ENCODE measurements around the gene ARHGAP42. TPM values are rescaled to one million over a fixed set of nuclear protein-coding genes. Genes with fewer than 3 reads are reported as not detected.

The ARHGAP42 gene
- total RNA-seq, 5 donors from 2014 or later (not counting 1 experiment from before 2014, with no cell fraction given) = 0.13 to 0.82 (median 0.49) TPM

DNA sequence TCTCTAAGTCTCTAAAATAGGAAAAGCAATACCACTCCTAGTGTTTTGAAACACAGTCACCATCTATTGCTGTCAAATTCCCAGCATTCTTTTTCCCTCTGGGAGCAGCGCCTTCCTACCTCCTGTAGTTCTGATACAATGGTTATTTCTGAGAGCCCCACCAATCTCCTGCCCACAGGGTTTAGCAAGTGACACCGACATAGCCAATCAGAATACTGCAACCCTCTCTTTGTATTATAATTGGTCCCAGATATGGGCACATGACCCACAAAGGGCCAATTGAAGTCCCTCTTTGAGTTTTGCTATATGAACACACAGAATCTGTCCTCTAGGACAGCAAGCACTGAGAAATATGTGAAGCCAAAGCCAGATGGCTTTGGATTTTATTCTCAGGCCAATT is 16.9 kb upstream of the ARHGAP42 start:
- H3K4me3 ChIP-seq (ENCODE audit: control insufficient read depth in 1 of 2, extremely low read depth in 1 of 2, low read length in 1 of 2) = no peak overlapping the region
- H3K9me3 ChIP-seq = no peaks in the 10 kb centered on the region
- no peaks in the 10 kb centered on the region for H3K27me3 ChIP-seq (replicated peaks in 1 of 2; ENCODE audit: control insufficient read depth in 2 of 2, extremely low read depth in 1 of 2, insufficient read depth in 2 of 2, low read length in 1 of 2)
- ChIA-PET POLR2A (no interaction called here), CTCF (interaction anchor here in 1 of 2 donors (0.7 kb wide), 1 partner anchor 71 kb away, joined by 3 read pairs; no protein-coding TSS in a partner anchor)
- H3K4me1 Mint-ChIP-seq = no peaks in the 10 kb centered on the region
- no peaks in the 10 kb centered on the region for H3K27me3 Mint-ChIP-seq
- H3K36me3 ChIP-seq (ENCODE audit: control insufficient read depth in 2 of 2, extremely low read depth in 1 of 2, insufficient read depth in 1 of 2, low read length in 1 of 2) = no peaks in the 10 kb centered on the region
- H3K36me3 Mint-ChIP-seq = no peaks in the 10 kb centered on the region
- H3K27ac Mint-ChIP-seq = no peak overlapping the region
- no peak for ATAC-seq (replicated peaks in 1 of 4)
- peaks cover 3 to 8% (median 6%) of the 10 kb centered on the region in 3 donors for H3K9me3 Mint-ChIP-seq
- no peak overlapping the region for H3K4me3 Mint-ChIP-seq
- no peak overlapping the region for H3K27ac ChIP-seq (ENCODE audit: low read length)
- WGBS (ENCODE audit: insufficient coverage) = 67% methylated on average over 1 of the region's 2 CpGs
- no peaks in the 10 kb centered on the region for H3K4me1 ChIP-seq (ENCODE audit: control insufficient read depth in 1 of 2, extremely low read depth in 1 of 2, insufficient read depth in 2 of 2, low read length in 2 of 2)
- no peak for DNase-seq

DNA sequence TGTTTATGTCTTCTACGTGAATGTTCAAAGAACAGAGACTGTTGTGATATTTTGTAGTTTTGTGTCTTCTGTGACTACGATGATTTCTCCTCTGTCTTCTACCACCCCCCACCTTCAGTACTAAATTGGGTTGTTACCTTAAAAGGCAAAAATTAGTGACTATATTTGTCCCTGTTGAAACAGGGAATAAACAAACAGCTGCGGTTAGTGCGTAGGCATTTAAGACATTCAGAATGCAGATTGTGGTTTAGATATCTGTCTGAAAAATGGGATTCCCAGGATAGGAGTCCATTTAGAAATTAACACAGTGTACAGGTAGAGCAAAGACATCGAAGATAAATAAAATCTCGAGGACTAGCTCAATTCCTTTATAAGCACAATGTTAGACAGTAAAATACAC is 15.6 kb upstream of the ARHGAP42 start:
- Histone ChIP-seq H3K36me3 (ENCODE audit: control insufficient read depth in 2 of 2, extremely low read depth in 1 of 2, insufficient read depth in 1 of 2, low read length in 1 of 2) (no peaks in the 10 kb centered on the region), H3K4me3 (ENCODE audit: control insufficient read depth in 1 of 2, extremely low read depth in 1 of 2, low read length in 1 of 2) (no peak overlapping the region), H3K4me1 (ENCODE audit: control insufficient read depth in 1 of 2, extremely low read depth in 1 of 2, insufficient read depth in 2 of 2, low read length in 2 of 2) (no peaks in the 10 kb centered on the region), H3K27me3 (replicated peaks in 1 of 2; ENCODE audit: control insufficient read depth in 2 of 2, extremely low read depth in 1 of 2, insufficient read depth in 2 of 2, low read length in 1 of 2) (no peaks in the 10 kb centered on the region), H3K27ac (ENCODE audit: low read length) (no peak overlapping the region), H3K9me3 (no peaks in the 10 kb centered on the region)
- no peaks in the 10 kb centered on the region for H3K27me3 Mint-ChIP-seq
- H3K4me1 Mint-ChIP-seq = no peaks in the 10 kb centered on the region
- peaks cover 6 to 8% (median 7%) of the 10 kb centered on the region in 3 donors for H3K9me3 Mint-ChIP-seq
- 92% methylated on average over 2 of the region's 6 CpGs for WGBS (ENCODE audit: insufficient coverage)
- H3K4me3 Mint-ChIP-seq = no peak overlapping the region
- DNase-seq (no peak), ATAC-seq (replicated peaks in 1 of 4) (no peak)
- ChIA-PET POLR2A (no interaction called here), CTCF (interaction anchor here in 1 of 2 donors (0.5 kb wide), 1 partner anchor 43 kb away, joined by 4 read pairs; no protein-coding TSS in a partner anchor)
- no peak overlapping the region for H3K27ac Mint-ChIP-seq
- no peaks in the 10 kb centered on the region for H3K36me3 Mint-ChIP-seq

- H3K4me1 ChIP-seq (ENCODE audit: control insufficient read depth in 1 of 2, extremely low read depth in 1 of 2, insufficient read depth in 2 of 2, low read length in 2 of 2) = no peaks in the 10 kb centered on the region
- ATAC-seq (replicated peaks in 1 of 4) (no peak), DNase-seq (no peak)
- H3K36me3 Mint-ChIP-seq = no peaks in the 10 kb centered on the region
- no peaks in the 10 kb centered on the region for H3K36me3 ChIP-seq (ENCODE audit: control insufficient read depth in 2 of 2, extremely low read depth in 1 of 2, insufficient read depth in 1 of 2, low read length in 1 of 2)
- no peaks in the 10 kb centered on the region for H3K27me3 Mint-ChIP-seq
- H3K27ac Mint-ChIP-seq = no peak overlapping the region
- no CpG with 5 or more reads among the region's 3 CpGs for WGBS (ENCODE audit: insufficient coverage)
- H3K9me3 Mint-ChIP-seq = peaks cover 4 to 7% (median 6%) of the 10 kb centered on the region in 3 donors
- H3K4me3 Mint-ChIP-seq = no peak overlapping the region
- ChIA-PET CTCF (no interaction called here), POLR2A (no interaction called here)
- no peaks in the 10 kb centered on the region for H3K4me1 Mint-ChIP-seq
- H3K27me3 ChIP-seq (replicated peaks in 1 of 2; ENCODE audit: control insufficient read depth in 2 of 2, extremely low read depth in 1 of 2, insufficient read depth in 2 of 2, low read length in 1 of 2) = no peaks in the 10 kb centered on the region
- H3K4me3 ChIP-seq (ENCODE audit: control insufficient read depth in 1 of 2, extremely low read depth in 1 of 2, low read length in 1 of 2) = no peak overlapping the region
- H3K9me3 ChIP-seq = no peaks in the 10 kb centered on the region
- H3K27ac ChIP-seq (ENCODE audit: low read length) = no peak overlapping the region
These were observed 14.5 kb upstream of the ARHGAP42 start for GRCh38 chr11:100672498-100673033.

DNA sequence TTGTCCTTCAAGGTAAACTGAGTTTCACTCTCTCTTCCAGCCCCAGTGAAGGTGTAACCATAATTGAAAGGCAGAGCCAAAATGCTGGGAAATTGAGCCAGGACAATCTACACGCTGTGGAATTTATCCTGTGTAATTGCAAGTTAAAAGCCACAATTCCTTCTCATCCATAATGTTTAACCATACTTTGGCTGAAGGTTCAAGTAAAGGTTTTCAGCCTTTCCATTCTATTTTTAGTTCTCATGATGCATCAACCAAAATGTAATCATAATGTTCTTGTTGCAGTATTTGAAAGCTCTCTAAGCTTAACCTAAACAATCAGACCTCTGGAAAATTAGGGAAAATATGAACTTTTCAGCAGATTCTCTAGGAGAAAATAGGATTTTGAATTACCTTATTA is 14.0 kb upstream of the ARHGAP42 start:
- H3K9me3 Mint-ChIP-seq = peaks cover 2 to 7% (median 6%) of the 10 kb centered on the region in 3 donors
- H3K4me1 ChIP-seq (ENCODE audit: control insufficient read depth in 1 of 2, extremely low read depth in 1 of 2, insufficient read depth in 2 of 2, low read length in 2 of 2) = no peaks in the 10 kb centered on the region
- ATAC-seq (replicated peaks in 1 of 4) (no peak), DNase-seq (no peak)
- POLR2A ChIA-PET = no interaction called here
- no peaks in the 10 kb centered on the region for H3K9me3 ChIP-seq
- H3K27me3 ChIP-seq (replicated peaks in 1 of 2; ENCODE audit: control insufficient read depth in 2 of 2, extremely low read depth in 1 of 2, insufficient read depth in 2 of 2, low read length in 1 of 2) = no peaks in the 10 kb centered on the region
- no peak overlapping the region for H3K4me3 ChIP-seq (ENCODE audit: control insufficient read depth in 1 of 2, extremely low read depth in 1 of 2, low read length in 1 of 2)
- no peak overlapping the region for H3K27ac Mint-ChIP-seq
- CTCF ChIA-PET = no interaction called here
- no peak overlapping the region for H3K4me3 Mint-ChIP-seq
- no CpG with 5 or more reads among the region's 1 CpG for WGBS (ENCODE audit: insufficient coverage)
- no peaks in the 10 kb centered on the region for H3K4me1 Mint-ChIP-seq
- H3K27ac ChIP-seq (ENCODE audit: low read length) = no peak overlapping the region
- H3K36me3 Mint-ChIP-seq = no peaks in the 10 kb centered on the region
- no peaks in the 10 kb centered on the region for H3K36me3 ChIP-seq (ENCODE audit: control insufficient read depth in 2 of 2, extremely low read depth in 1 of 2, insufficient read depth in 1 of 2, low read length in 1 of 2)
- H3K27me3 Mint-ChIP-seq = no peaks in the 10 kb centered on the region

DNA sequence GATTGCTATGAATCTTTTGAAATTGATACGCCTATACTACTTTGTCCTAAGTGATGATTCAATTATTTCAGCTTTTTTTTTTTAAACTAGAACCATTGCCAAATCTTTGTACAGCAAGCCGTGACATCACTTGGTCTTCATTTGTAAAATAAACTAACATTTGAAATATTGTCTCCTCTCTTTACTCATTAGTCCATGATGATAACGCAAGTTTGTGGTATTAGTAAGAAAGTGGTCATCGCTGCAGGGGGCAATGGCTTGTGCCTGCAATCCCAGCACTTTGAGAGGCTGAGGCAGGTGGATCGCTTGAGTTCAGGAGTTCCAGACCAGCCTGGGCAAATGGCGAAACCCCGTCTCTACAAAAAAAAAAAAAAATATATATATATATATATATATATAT is 12.9 kb upstream of the ARHGAP42 start:
- no peak overlapping the region for H3K27ac Mint-ChIP-seq
- no peak for DNase-seq

GRCh38 chr11:100675115-100675650 is 11.9 kb upstream of the ARHGAP42 start:
- ChIA-PET POLR2A (no interaction called here), CTCF (interaction anchor here in 1 of 2 donors (0.6 kb wide), 1 partner anchor 41 kb away, joined by 3 read pairs; no protein-coding TSS in a partner anchor)

More for the DNA sequence above, 12.9 kb upstream of the ARHGAP42 start:
- Histone ChIP-seq H3K27ac (ENCODE audit: low read length) (no peak overlapping the region), H3K9me3 (no peaks in the 10 kb centered on the region), H3K36me3 (ENCODE audit: control insufficient read depth in 2 of 2, extremely low read depth in 1 of 2, insufficient read depth in 1 of 2, low read length in 1 of 2) (no peaks in the 10 kb centered on the region), H3K4me1 (ENCODE audit: control insufficient read depth in 1 of 2, extremely low read depth in 1 of 2, insufficient read depth in 2 of 2, low read length in 2 of 2) (no peaks in the 10 kb centered on the region), H3K4me3 (ENCODE audit: control insufficient read depth in 1 of 2, extremely low read depth in 1 of 2, low read length in 1 of 2) (no peak overlapping the region), H3K27me3 (replicated peaks in 1 of 2; ENCODE audit: control insufficient read depth in 2 of 2, extremely low read depth in 1 of 2, insufficient read depth in 2 of 2, low read length in 1 of 2) (no peaks in the 10 kb centered on the region)
- Mint-ChIP-seq H3K9me3 (peaks cover 2 to 7% (median 6%) of the 10 kb centered on the region in 3 donors), H3K36me3 (no peaks in the 10 kb centered on the region), H3K27me3 (no peaks in the 10 kb centered on the region), H3K4me1 (no peaks in the 10 kb centered on the region), H3K4me3 (no peak overlapping the region)
- CTCF ChIA-PET = interaction anchor here in 1 of 2 donors (0.7 kb wide), 1 partner anchor 9 kb away, joined by 4 read pairs; no protein-coding TSS in a partner anchor
- POLR2A ChIA-PET = interaction anchor here in 1 of 2 donors (0.6 kb wide), 1 partner anchor 523 kb away, joined by 3 read pairs; no protein-coding TSS in a partner anchor
- WGBS (ENCODE audit: insufficient coverage) = no CpG with 5 or more reads among the region's 7 CpGs
- ATAC-seq (replicated peaks in 1 of 4) = no peak

More at GRCh38 chr11:100675115-100675650, 11.9 kb upstream of the ARHGAP42 start:
- no peak for DNase-seq
- peaks cover 1 to 7% (median 4%) of the 10 kb centered on the region in 3 donors for H3K9me3 Mint-ChIP-seq
- Histone ChIP-seq H3K9me3 (no peaks in the 10 kb centered on the region), H3K4me1 (ENCODE audit: control insufficient read depth in 1 of 2, extremely low read depth in 1 of 2, insufficient read depth in 2 of 2, low read length in 2 of 2) (no peaks in the 10 kb centered on the region), H3K36me3 (ENCODE audit: control insufficient read depth in 2 of 2, extremely low read depth in 1 of 2, insufficient read depth in 1 of 2, low read length in 1 of 2) (no peaks in the 10 kb centered on the region), H3K27ac (ENCODE audit: low read length) (no peak overlapping the region), H3K27me3 (replicated peaks in 1 of 2; ENCODE audit: control insufficient read depth in 2 of 2, extremely low read depth in 1 of 2, insufficient read depth in 2 of 2, low read length in 1 of 2) (no peaks in the 10 kb centered on the region), H3K4me3 (ENCODE audit: control insufficient read depth in 1 of 2, extremely low read depth in 1 of 2, low read length in 1 of 2) (no peak overlapping the region)
- H3K27ac Mint-ChIP-seq = no peak overlapping the region
- H3K36me3 Mint-ChIP-seq = no peaks in the 10 kb centered on the region
- H3K27me3 Mint-ChIP-seq = no peaks in the 10 kb centered on the region
- 92% methylated on average over 2 of the region's 4 CpGs for WGBS (ENCODE audit: insufficient coverage)
- ATAC-seq (replicated peaks in 1 of 4) = no peak
- no peak overlapping the region for H3K4me3 Mint-ChIP-seq
- no peaks in the 10 kb centered on the region for H3K4me1 Mint-ChIP-seq

Data from T-cell (primary cell).